GM18498 (cell line): ENCODE data around the gene NUMB.
"Not testable (repeated sequence)": the region's sequence is repeated elsewhere in the genome, so short reads cannot be mapped to it uniquely, and the experiment has no call there.

Experiments used
- ATAC-seq: cut with Tn5 transposase; IDR thresholded peaks from one replicate; pipeline ENCODE4 v1.9.1; 2021; ENCODE audit warnings: mild to moderate bottlenecking, moderate library complexity; ENCODE audit not compliant: unreplicated experiment

The NUMB gene

GRCh38 chr14:73424453-73424852 lies 33.9 kb downstream of the NUMB start:
- no peak for ATAC-seq

- not testable (repeated sequence) for ATAC-seq
Observed at GRCh38 chr14:73423092-73423491, 35.3 kb downstream of the NUMB start.

GRCh38 chr14:73422515-73422914 lies 35.8 kb downstream of the NUMB start:
- ATAC-seq, result no peak

- no peak for ATAC-seq
Observed at GRCh38 chr14:73418227-73418626, 40.1 kb downstream of the NUMB start.

GRCh38 chr14:73406248-73406647 lies 52.1 kb downstream of the NUMB start:
- ATAC-seq, result not testable (repeated sequence)

- ATAC-seq, result no peak
Observed at GRCh38 chr14:73403181-73403752, 55.1 kb downstream of the NUMB start.

- ATAC-seq, result no peak
Observed at GRCh38 chr14:73402579-73402978, 55.8 kb downstream of the NUMB start.

- ATAC-seq, result no peak
Observed at GRCh38 chr14:73397810-73398209, 60.5 kb downstream of the NUMB start.

GRCh38 chr14:73394317-73394716 lies 64.0 kb downstream of the NUMB start:
- no peak for ATAC-seq

- ATAC-seq, result no peak
Observed at GRCh38 chr14:73393375-73393774, 65.0 kb downstream of the NUMB start.

GRCh38 chr14:73392329-73393257 lies 65.8 kb downstream of the NUMB start:
- ATAC-seq, result no peak

- peak; percentile 43 for ATAC-seq
Observed at GRCh38 chr14:73387860-73388259, 70.5 kb downstream of the NUMB start.

GRCh38 chr14:73386342-73386741 lies 72.0 kb downstream of the NUMB start:
- ATAC-seq, result no peak

- ATAC-seq, result not testable (repeated sequence)
Observed at GRCh38 chr14:73385021-73385420, 73.3 kb downstream of the NUMB start.

GRCh38 chr14:73383356-73383755 lies 75.0 kb downstream of the NUMB start:
- no peak for ATAC-seq

- no peak for ATAC-seq
Observed at GRCh38 chr14:73381380-73382013, 76.8 kb downstream of the NUMB start.

GRCh38 chr14:73376585-73376984 lies 81.8 kb downstream of the NUMB start:
- ATAC-seq, result no peak

GRCh38 chr14:73375861-73376260 lies 82.5 kb downstream of the NUMB start:
- ATAC-seq, result no peak

- no peak for ATAC-seq
Observed at GRCh38 chr14:73374218-73374617, 84.1 kb downstream of the NUMB start.

- no peak for ATAC-seq
Observed at GRCh38 chr14:73372529-73372928, 85.8 kb downstream of the NUMB start.

- ATAC-seq, result no peak
Observed at GRCh38 chr14:73370561-73370960, 87.8 kb downstream of the NUMB start.

- no peak for ATAC-seq
Observed at GRCh38 chr14:73369428-73369827, 88.9 kb downstream of the NUMB start.
